Keratinocyte (primary cell): Measurements from ENCODE around the gene PDS5B. TPM values are rescaled to one million over a fixed set of nuclear protein-coding genes. Genes with fewer than 3 reads are reported as not detected.

Experiments used
- DNase-seq: peaks from one replicate; pipeline ENCODE4 v3.0.0-alpha.2; 2011; ENCODE audit warnings: low read depth, missing footprints, low spot score
- FAIRE-seq: peaks from 2 replicates; lab custom pipeline; 2011; peaks lifted over from hg19 to GRCh38; lab: Jason Lieb, UNC
- H2AFZ ChIP-seq: 2 replicates; pipeline ENCODE4 v1.6.0; 2012; ENCODE audit warnings: low read length, control low read depth, inconsistent platforms; ENCODE audit not compliant: control insufficient read depth
- H3K27ac ChIP-seq: 2 replicates; pipeline ENCODE4 v1.5.1; 2011; ENCODE audit warnings: low read length; ENCODE audit not compliant: control insufficient read depth, insufficient read depth
- H3K27me3 ChIP-seq: 3 replicates; pipeline ENCODE4 v1.6.0; 2011; ENCODE audit warnings: low read length; ENCODE audit not compliant: control insufficient read depth, insufficient read depth; ENCODE audit errors: extremely low read depth
- H3K36me3 ChIP-seq, 2 experiments: 2 replicates in 1 of 2; 3 replicates in 1 of 2; pipeline ENCODE4 v1.5.1; 2011; ENCODE audit warnings: low read length in 2 of 2, mild to moderate bottlenecking in 1 of 2; ENCODE audit not compliant: control insufficient read depth in 2 of 2, insufficient read depth in 2 of 2; ENCODE audit errors: extremely low read depth in 1 of 2
- H3K4me1 ChIP-seq: 3 replicates; pipeline ENCODE4 v1.5.1; 2011; ENCODE audit warnings: low read length; ENCODE audit not compliant: control insufficient read depth, insufficient read depth; ENCODE audit errors: extremely low read depth
- H3K4me2 ChIP-seq: 3 replicates; pipeline ENCODE4 v1.6.0; 2011; ENCODE audit warnings: low read depth, low read length; ENCODE audit not compliant: control insufficient read depth, insufficient read depth; ENCODE audit errors: extremely low read depth
- H3K4me3 ChIP-seq, 3 experiments: fragments of 200-600 bp in 1 of 3; sonication (generic) in 1 of 3; 2 replicates in 2 of 3; 3 replicates in 1 of 3; pipeline ENCODE4 v1.5.1; 2011 to 2016; ENCODE audit warnings: low read length in 3 of 3, mild to moderate bottlenecking in 3 of 3, control low read depth in 2 of 3, inconsistent platforms in 1 of 3, low read depth in 1 of 3, mixed read lengths in 1 of 3, mixed run types in 1 of 3, moderate library complexity in 1 of 3; ENCODE audit not compliant: control insufficient read depth in 2 of 3, insufficient read depth in 2 of 3; ENCODE audit errors: extremely low read depth in 1 of 3
- H3K79me2 ChIP-seq: 2 replicates; pipeline ENCODE4 v1.6.0; 2012; ENCODE audit warnings: low read length; ENCODE audit not compliant: control insufficient read depth, insufficient read depth
- H3K9ac ChIP-seq: 3 replicates; pipeline ENCODE4 v1.6.0; 2011; ENCODE audit warnings: low read length; ENCODE audit not compliant: control insufficient read depth, insufficient read depth; ENCODE audit errors: extremely low read depth
- H3K9me1 ChIP-seq: 3 replicates; pipeline ENCODE4 v1.6.0; 2011; ENCODE audit warnings: low read length; ENCODE audit not compliant: control insufficient read depth, insufficient read depth; ENCODE audit errors: extremely low read depth
- H3K9me3 ChIP-seq: 2 replicates; pipeline ENCODE4 v1.5.1; 2012; ENCODE audit warnings: low read depth, low read length; ENCODE audit not compliant: control insufficient read depth
- H4K20me1 ChIP-seq: 3 replicates; pipeline ENCODE4 v1.6.0; 2011; ENCODE audit warnings: low read length; ENCODE audit not compliant: control insufficient read depth, insufficient read depth; ENCODE audit errors: extremely low read depth
- EZH2 ChIP-seq: IDR thresholded peaks from one replicate; pipeline ENCODE4 v1.6.1; 2012; ENCODE audit warnings: inconsistent platforms, mild to moderate bottlenecking, low read length, moderate library complexity
- dilution Hi-C: fragments of 300-500 bp; cut with MboI; formaldehyde crosslinking; loops from one replicate; pipeline ENCODE4 v1.7.0; 2020; ENCODE audit warnings: low sequenced_read_pairs; ENCODE audit not compliant: extremely low pct_ligation_motif_present
- polyA plus RNA-seq, 5 experiments: library from polyadenylated mRNA; depleted of rRNA in 3 of 5; stranded (reverse) in 3 of 5; stranded (forward) in 1 of 5; unstranded in 1 of 5; fragments of >200 nt; gene quantifications; 1 replicate in 1 of 5; 2 replicates in 3 of 5; 3 replicates in 1 of 5; pipeline versions ENCODE4 v1.2.1 to v1.2.3, GENCODE V29; 2011 to 2012; ENCODE audit warnings: missing spikeins in 2 of 5, low read depth in 1 of 5, low replicate concordance in 1 of 5
- TF ChIP-seq, protein P1 (sequence below), 3 experiments: IDR thresholded peaks in 1 of 3; conservative IDR thresholded peaks in 1 of 3; optimal IDR thresholded peaks in 1 of 3; 2 replicates in 2 of 3; 3 replicates in 1 of 3; pipeline versions ENCODE3 to v1.5.1; 2011; ENCODE audit warnings: low read length in 3 of 3, mild to moderate bottlenecking in 3 of 3, moderate library complexity in 2 of 3, control low read depth in 1 of 3, inconsistent platforms in 1 of 3; ENCODE audit not compliant: insufficient read depth in 2 of 3; ENCODE audit errors: extremely low read depth in 1 of 3

Gene PDS5B
- polyA plus RNA-seq, 1 donor (not counting 4 experiments of a cell fraction or from before 2014, with no cell fraction given) = 6.9 TPM

DNA sequence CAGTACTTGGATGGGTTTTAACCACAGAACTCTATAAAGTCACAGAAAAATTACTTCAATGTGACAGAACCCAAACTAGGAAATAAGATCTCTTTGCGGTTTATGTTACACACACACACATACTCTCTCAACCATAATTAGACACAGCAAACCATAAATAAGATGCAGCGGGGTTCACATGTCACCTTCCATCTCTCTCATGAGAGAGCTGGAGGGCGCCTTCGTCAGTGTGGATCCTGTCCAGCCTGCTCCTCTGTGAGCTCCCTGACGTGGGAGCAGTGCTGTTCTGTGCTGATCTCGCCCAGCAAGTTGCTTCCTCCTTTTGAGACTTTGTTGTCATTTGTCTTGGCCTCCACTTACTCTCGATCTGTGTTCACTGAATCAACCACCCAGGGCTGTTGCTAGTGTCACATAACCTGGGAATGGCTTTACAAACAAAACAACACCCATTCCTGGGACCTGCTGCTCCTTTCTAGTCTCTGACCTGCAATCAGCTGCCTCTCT lies 225.1 kb downstream of the PDS5B start:
- dilution Hi-C loops = no loop called here
- TF ChIP-seq, protein P1, sequence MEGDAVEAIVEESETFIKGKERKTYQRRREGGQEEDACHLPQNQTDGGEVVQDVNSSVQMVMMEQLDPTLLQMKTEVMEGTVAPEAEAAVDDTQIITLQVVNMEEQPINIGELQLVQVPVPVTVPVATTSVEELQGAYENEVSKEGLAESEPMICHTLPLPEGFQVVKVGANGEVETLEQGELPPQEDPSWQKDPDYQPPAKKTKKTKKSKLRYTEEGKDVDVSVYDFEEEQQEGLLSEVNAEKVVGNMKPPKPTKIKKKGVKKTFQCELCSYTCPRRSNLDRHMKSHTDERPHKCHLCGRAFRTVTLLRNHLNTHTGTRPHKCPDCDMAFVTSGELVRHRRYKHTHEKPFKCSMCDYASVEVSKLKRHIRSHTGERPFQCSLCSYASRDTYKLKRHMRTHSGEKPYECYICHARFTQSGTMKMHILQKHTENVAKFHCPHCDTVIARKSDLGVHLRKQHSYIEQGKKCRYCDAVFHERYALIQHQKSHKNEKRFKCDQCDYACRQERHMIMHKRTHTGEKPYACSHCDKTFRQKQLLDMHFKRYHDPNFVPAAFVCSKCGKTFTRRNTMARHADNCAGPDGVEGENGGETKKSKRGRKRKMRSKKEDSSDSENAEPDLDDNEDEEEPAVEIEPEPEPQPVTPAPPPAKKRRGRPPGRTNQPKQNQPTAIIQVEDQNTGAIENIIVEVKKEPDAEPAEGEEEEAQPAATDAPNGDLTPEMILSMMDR (optimal IDR thresholded peaks at IDR 0.05 in 1 of 3, IDR thresholded peaks at IDR 0.05 in 1 of 3, conservative IDR thresholded peaks at IDR 0.05 in 1 of 3; ENCODE audit: extremely low read depth in 1 of 3, insufficient read depth in 2 of 3, low read length in 3 of 3) = no peak
- TF ChIP-seq EZH2 = no peak
- H3K79me2 ChIP-seq = no peaks in the 10 kb centered on the region
- H3K9me1 ChIP-seq = no peaks in the 10 kb centered on the region
- H3K36me3 ChIP-seq = no peaks in the 10 kb centered on the region
- FAIRE-seq = no peak
- no peak overlapping the region for H3K27ac ChIP-seq
- no peaks in the 10 kb centered on the region for H3K9me3 ChIP-seq
- no peak for DNase-seq
- H4K20me1 ChIP-seq = no peaks in the 10 kb centered on the region
- peak overlapping the region; percentile 45 for H2AFZ ChIP-seq
- no peak overlapping the region for H3K9ac ChIP-seq
- no peaks in the 10 kb centered on the region for H3K4me1 ChIP-seq
- H3K4me3 ChIP-seq = no peak overlapping the region
- peaks cover 3% of the 10 kb centered on the region for H3K27me3 ChIP-seq
- H3K4me2 ChIP-seq = no peak overlapping the region

DNA sequence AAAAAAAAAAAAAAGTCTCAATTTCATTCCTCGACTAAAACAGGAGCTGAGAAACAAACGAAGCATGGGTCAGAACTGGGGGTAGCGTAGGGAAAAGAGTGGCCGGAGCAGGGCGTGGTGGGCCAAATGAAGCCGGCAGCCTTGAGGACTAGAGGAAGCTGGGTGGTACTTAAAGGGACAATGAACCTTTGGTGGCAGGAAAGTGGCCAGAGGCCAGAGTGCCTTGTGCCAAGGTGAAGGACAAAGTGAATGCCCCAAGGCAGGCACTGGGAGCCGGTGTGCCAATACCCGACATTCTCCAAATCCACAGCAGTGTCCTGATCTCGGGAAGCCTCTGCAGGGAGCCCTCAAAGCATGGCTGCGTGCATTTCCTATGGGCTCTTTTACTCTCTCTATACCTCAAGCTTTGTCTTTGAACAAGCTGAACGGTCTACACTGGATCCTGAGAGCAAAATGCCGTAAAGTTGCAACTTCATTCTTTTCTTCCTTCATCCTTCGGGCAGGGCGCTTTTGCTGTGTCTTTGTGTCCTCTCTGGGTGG lies 235.0 kb downstream of the PDS5B start:
- no peak overlapping the region for H3K4me3 ChIP-seq
- H3K9me1 ChIP-seq = no peaks in the 10 kb centered on the region
- no peak overlapping the region for H3K4me2 ChIP-seq
- no peaks in the 10 kb centered on the region for H3K27me3 ChIP-seq
- H4K20me1 ChIP-seq = no peaks in the 10 kb centered on the region
- no peak overlapping the region for H2AFZ ChIP-seq
- peaks cover 16% of the 10 kb centered on the region for H3K4me1 ChIP-seq
- no peaks in the 10 kb centered on the region for H3K9me3 ChIP-seq
- no peak for DNase-seq
- no peak overlapping the region for H3K9ac ChIP-seq
- no peak for FAIRE-seq
- TF ChIP-seq, protein P1 (optimal IDR thresholded peaks at IDR 0.05 in 1 of 3, IDR thresholded peaks at IDR 0.05 in 1 of 3, conservative IDR thresholded peaks at IDR 0.05 in 1 of 3; ENCODE audit: extremely low read depth in 1 of 3, insufficient read depth in 2 of 3, low read length in 3 of 3) = no peak
- TF ChIP-seq EZH2 = no peak
- H3K79me2 ChIP-seq = no peaks in the 10 kb centered on the region
- no peaks in the 10 kb centered on the region for H3K36me3 ChIP-seq
- dilution Hi-C loops = no loop called here
- H3K27ac ChIP-seq = no peak overlapping the region
